Measurements from ENCODE around the gene PLA2G2C.

Gene PLA2G2C

DNA sequence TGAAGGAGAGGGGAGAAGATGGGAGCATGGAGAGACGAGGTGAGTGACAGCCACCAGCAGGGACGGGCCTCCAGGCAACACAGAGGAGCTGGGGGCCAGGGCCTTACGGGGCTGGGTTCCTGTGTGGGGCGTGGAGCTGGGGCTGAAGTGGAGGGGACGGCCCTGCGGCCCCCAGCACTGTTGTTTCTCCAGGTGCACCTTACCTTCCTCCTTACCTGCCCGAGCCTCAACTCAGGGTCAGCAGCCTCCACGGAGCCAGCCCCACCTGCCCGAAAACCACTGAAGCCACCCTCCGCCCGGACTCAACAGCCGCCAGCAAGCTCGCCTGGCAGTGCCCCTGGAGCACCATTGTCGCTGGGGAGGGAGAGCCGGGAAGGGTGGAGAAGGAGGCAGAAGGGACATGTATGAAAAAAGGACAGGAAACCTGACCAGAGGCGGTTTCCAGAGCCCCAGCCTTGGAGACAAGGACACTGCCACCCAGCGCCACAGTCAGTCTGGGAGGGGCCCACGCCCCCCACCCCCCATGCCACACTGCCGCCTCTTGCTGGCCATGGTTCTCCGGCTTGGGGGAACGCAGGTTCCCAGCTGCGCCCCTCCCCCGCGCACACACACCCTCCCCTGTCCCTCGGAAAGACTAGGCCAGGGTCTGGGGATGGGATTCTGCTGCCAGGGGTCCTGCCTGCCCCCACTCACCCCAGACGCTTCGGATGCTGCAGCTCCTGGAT lies 36.6 kb downstream of the PLA2G2C start:
- no peak overlapping the region for H3K9ac ChIP-seq (ENCODE audit: insufficient read length)
- no peak for TF ChIP-seq POLR2AphosphoS5 (IDR thresholded peaks at IDR 0.05; ENCODE audit: borderline replicate concordance, low read depth, low read length)
- no peak for DNase-seq (ENCODE audit: low read depth, low spot score)
- H3K4me3 ChIP-seq = no peak overlapping the region
- H3K9me3 ChIP-seq (ENCODE audit: low read depth, low read length) = no peaks in the 10 kb centered on the region
- H3K36me3 ChIP-seq (ENCODE audit: insufficient read depth, low read length) = no peaks in the 10 kb centered on the region
- no peak overlapping the region for H3K27ac ChIP-seq

DNA sequence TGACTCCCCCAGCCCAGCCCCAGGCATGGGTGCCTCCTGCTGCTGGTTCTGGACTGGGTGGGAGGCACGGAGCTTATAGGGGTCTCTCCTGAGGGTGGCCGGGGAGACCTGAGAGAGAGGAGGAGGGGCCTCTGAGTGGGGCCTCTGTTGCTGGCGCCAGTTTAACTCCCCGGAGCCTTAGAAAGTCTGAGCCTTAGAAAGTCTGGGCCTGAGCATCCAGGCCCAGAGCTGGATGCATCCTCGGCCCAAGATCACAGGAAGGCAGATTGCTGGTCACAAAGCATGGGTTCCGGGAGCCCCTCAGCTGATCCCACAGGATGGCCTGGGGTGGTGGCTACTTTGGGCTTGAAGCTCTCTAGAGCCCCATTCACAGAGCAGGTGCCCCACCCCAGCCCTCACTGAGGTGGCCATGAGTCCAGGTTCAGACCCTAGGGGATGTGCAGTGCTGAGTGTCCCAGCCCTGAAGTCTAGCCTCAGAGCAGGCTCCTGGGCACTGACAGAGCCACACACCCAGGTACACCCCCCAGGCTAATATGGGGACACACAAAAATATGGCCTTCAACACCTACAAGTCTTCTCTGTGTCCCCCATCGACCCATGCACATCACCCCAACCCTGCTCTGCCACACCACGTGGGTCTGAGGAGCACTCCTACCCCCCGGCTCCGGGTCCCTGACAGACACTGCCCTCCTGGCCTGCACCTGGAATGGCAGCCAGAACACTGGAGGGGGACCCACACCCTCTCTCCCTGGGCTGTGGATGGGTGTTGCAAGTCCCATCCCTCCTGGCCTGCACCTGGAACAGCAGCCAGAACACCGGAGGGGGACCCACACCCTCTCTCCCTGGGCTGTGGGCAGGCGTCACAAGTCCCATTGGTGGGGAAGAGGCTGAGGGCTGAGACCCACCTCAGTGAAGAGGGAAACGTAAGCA lies 37.5 kb downstream of the PLA2G2C start:
- no peaks in the 10 kb centered on the region for H3K36me3 ChIP-seq (ENCODE audit: insufficient read depth, low read length)
- no peak overlapping the region for H3K9ac ChIP-seq (ENCODE audit: insufficient read length)
- TF ChIP-seq FOXP2 (optimal IDR thresholded peaks at IDR 0.05; ENCODE audit: control extremely low read depth, extremely low read length, insufficient read depth) (no peak), EZH2 (IDR thresholded peaks at IDR 0.05) (no peak), POLR2AphosphoS5 (IDR thresholded peaks at IDR 0.05; ENCODE audit: borderline replicate concordance, low read depth, low read length) (no peak)
- DNase-seq (ENCODE audit: low read depth, low spot score) = no peak
- H3K27ac ChIP-seq = no peak overlapping the region
- no peaks in the 10 kb centered on the region for H3K9me3 ChIP-seq (ENCODE audit: low read depth, low read length)
- H3K4me3 ChIP-seq = no peak overlapping the region

DNA sequence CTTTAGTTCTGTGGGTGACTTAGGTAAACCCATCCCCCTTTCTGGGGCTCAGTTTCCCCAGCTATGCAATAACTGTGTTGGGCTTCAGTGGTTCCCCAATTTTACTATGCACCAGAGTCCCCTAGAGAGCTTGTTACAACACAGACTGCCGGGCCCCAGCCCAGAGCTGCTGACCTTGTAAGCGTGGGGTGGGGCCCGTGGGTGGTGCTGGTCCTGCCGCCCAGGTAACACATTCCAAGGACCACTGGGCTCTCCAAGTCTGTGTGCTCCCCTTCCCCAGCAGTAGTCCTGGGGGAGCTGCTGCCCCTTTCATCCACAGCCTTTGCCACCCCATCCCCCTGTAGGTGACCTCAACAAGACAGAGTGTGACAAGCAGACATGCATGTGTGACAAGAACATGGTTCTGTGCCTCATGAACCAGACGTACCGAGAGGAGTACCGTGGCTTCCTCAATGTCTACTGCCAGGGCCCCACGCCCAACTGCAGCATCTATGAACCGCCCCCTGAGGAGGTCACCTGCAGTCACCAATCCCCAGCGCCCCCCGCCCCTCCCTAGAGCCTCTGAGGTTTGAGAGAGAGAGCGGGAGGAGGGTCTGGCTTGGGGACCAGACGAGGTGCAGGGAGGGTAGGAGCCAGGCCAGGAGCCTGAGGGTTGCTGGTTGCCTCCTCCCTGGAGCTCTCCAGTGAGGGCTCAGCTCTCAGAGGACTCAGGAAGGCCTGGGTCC lies 38.3 kb downstream of the PLA2G2C start:
- Histone ChIP-seq H3K27ac (no peak overlapping the region), H3K9me3 (ENCODE audit: low read depth, low read length) (no peaks in the 10 kb centered on the region), H3K36me3 (ENCODE audit: insufficient read depth, low read length) (no peaks in the 10 kb centered on the region), H3K4me3 (no peak overlapping the region), H3K9ac (ENCODE audit: insufficient read length) (no peak overlapping the region)
- TF ChIP-seq FOXP2 (optimal IDR thresholded peaks at IDR 0.05; ENCODE audit: control extremely low read depth, extremely low read length, insufficient read depth) (no peak), EZH2 (IDR thresholded peaks at IDR 0.05) (no peak), POLR2AphosphoS5 (IDR thresholded peaks at IDR 0.05; ENCODE audit: borderline replicate concordance, low read depth, low read length) (no peak)
- no peak for DNase-seq (ENCODE audit: low read depth, low spot score)

DNA sequence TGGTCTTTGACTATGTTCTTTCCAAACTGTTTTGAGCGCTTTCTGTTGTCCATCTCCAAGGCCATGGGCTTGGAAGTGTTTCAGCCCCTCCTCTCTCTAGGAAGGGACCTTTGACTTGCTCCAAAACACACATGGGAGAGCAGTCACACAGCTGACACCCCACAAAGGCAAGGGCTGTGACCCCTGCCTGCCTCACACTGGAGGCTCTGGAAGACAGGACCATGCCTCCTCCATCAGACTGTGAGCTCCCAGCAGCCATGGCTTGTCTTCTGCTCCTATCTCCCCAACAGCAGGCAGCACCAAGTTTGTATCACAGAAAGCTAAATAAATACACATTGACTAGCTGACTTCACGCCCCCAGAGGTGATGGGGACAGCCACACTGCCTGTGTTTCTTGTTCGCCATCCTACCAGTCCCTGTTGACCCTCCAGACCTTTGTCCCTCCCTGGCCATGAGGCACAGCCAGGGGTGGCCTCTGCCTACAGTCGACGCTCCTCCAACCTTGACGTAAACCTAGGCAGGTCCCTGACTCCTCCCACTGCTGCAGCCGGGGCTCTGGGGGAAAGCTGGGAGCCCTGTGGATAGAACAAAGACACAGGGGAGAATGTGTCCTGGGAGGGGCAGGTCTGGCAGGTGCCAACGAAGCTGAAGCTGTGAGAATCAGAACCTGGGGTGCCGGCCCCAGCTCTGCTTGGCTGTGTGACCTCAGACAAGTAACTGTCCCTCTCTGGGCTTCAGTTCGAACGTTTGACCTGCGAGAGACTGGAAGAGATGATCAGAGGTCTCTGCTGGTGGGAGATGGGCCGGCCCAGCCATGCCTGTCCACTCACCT lies 42.4 kb downstream of the PLA2G2C start:
- Histone ChIP-seq H3K9ac (ENCODE audit: insufficient read length) (no peak overlapping the region), H3K36me3 (ENCODE audit: insufficient read depth, low read length) (no peaks in the 10 kb centered on the region), H3K9me3 (ENCODE audit: low read depth, low read length) (no peaks in the 10 kb centered on the region), H3K27ac (no peak overlapping the region), H3K4me3 (no peak overlapping the region)
- no peak for DNase-seq (ENCODE audit: low read depth, low spot score)
- no peak for TF ChIP-seq EZH2 (IDR thresholded peaks at IDR 0.05)
- TF ChIP-seq FOXP2 (optimal IDR thresholded peaks at IDR 0.05; ENCODE audit: control extremely low read depth, extremely low read length, insufficient read depth) = no peak
- TF ChIP-seq POLR2AphosphoS5 (IDR thresholded peaks at IDR 0.05; ENCODE audit: borderline replicate concordance, low read depth, low read length) = no peak

DNA sequence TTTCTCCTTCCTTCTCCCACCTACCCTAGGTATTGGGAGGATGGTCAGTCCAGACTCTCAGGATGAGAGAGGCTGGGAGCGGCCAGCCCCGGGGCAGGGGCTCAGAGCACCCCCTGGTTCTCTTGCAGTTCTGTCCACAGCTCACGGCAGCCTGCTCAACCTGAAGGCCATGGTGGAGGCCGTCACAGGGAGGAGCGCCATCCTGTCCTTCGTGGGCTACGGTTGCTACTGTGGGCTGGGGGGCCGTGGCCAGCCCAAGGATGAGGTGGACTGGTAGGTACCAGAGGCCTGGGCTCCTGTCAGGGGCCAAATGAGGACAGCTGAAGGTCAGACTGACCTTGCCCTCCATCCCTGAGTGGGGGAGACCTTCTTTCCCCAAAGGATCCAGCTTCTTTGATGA lies 43.0 kb downstream of the PLA2G2C start:
- no peak for DNase-seq (ENCODE audit: low read depth, low spot score)
- H3K9ac ChIP-seq (ENCODE audit: insufficient read length) = no peak overlapping the region
- TF ChIP-seq POLR2AphosphoS5 (IDR thresholded peaks at IDR 0.05; ENCODE audit: borderline replicate concordance, low read depth, low read length) = no peak
- no peak for TF ChIP-seq FOXP2 (optimal IDR thresholded peaks at IDR 0.05; ENCODE audit: control extremely low read depth, extremely low read length, insufficient read depth)
- TF ChIP-seq EZH2 (IDR thresholded peaks at IDR 0.05) = no peak

DNA sequence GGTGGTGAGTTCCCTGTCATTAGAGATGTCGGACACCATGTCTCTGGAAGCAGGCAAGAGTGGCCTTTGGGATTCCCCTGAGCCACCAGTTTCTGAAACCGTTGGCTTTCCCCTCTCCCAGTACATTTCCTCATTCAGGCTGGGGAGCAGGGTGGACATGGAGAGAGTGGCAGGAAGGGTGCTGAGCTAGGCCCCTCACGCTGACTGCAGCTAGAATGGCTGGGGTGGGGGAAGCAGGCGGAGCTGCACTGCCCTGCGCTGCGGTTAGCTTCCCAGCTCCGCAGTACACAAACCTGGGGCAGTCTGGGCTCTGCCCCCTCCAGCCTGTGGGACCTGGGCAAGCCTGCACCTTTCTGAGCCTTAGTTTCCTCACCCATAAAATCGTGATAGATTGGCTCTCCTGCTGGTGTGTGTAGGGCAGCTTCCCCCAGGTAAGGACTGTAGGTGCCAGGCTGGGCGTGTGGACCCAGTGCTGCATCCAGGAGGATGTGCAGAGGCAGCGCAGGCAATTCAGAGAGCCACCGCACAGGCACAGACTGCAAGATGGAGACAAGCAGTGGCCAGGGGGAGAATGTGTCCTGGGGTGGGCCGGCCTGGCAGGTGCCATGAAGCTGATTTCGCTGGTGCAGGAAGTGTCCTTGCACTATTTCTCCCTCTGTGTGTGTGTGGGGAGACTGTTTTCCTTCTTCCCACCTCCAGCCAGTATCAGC lies 44.2 kb downstream of the PLA2G2C start:
- TF ChIP-seq POLR2AphosphoS5 (IDR thresholded peaks at IDR 0.05; ENCODE audit: borderline replicate concordance, low read depth, low read length) (no peak), FOXP2 (optimal IDR thresholded peaks at IDR 0.05; ENCODE audit: control extremely low read depth, extremely low read length, insufficient read depth) (no peak), EZH2 (IDR thresholded peaks at IDR 0.05) (no peak)
- no peak overlapping the region for H3K4me3 ChIP-seq
- H3K9me3 ChIP-seq (ENCODE audit: low read depth, low read length) = no peaks in the 10 kb centered on the region
- no peak overlapping the region for H3K9ac ChIP-seq (ENCODE audit: insufficient read length)
- no peak overlapping the region for H3K27ac ChIP-seq
- no peaks in the 10 kb centered on the region for H3K36me3 ChIP-seq (ENCODE audit: insufficient read depth, low read length)
- no peak for DNase-seq (ENCODE audit: low read depth, low spot score)

More for the DNA sequence above, 43.0 kb downstream of the PLA2G2C start:
- Histone ChIP-seq H3K36me3 (ENCODE audit: insufficient read depth, low read length) (no peaks in the 10 kb centered on the region), H3K9me3 (ENCODE audit: low read depth, low read length) (no peaks in the 10 kb centered on the region), H3K27ac (no peak overlapping the region), H3K4me3 (no peak overlapping the region)

DNA sequence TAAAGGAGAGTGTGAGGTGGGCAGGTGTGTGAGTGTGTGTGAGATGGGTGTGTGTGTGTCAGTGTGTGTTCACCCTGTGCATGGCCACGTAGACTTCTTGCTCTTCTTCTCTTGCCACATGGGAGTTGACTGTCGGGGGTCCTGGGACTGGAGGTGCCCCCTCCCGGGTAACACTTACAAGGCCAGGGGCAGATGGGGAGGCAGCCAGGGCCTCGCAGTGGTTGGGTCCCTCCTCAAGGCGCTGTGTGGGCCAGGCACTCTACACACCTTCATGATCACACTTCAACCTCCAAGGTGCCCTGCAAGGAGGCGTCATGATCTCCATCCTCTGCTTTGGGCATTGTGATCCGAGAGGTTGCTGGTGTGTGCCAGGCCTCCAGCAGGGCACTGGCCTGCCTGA lies 44.9 kb downstream of the PLA2G2C start:
- H3K9ac ChIP-seq (ENCODE audit: insufficient read length) = no peak overlapping the region
- TF ChIP-seq EZH2 (IDR thresholded peaks at IDR 0.05) = no peak
- no peak for TF ChIP-seq FOXP2 (optimal IDR thresholded peaks at IDR 0.05; ENCODE audit: control extremely low read depth, extremely low read length, insufficient read depth)
- no peak for TF ChIP-seq POLR2AphosphoS5 (IDR thresholded peaks at IDR 0.05; ENCODE audit: borderline replicate concordance, low read depth, low read length)
- no peaks in the 10 kb centered on the region for H3K36me3 ChIP-seq (ENCODE audit: insufficient read depth, low read length)
- H3K9me3 ChIP-seq (ENCODE audit: low read depth, low read length) = no peaks in the 10 kb centered on the region
- no peak overlapping the region for H3K27ac ChIP-seq
- H3K4me3 ChIP-seq = no peak overlapping the region
- DNase-seq (ENCODE audit: low read depth, low spot score) = no peak
